Subcutaneous adipose tissue (tissue), 4 donors: ENCODE results near the gene ERGIC1. TPM values are rescaled to one million over a fixed set of nuclear protein-coding genes. Genes with fewer than 3 reads are reported as not detected.

Experiments
- CTCF ChIP-seq: fragments of 450-650 bp; IDR thresholded peaks from one replicate; pipeline ENCODE4 v1.5.1; 2016; ENCODE audit warnings: low read depth, mild to moderate bottlenecking, control low read depth, antibody characterized with exemption, moderate library complexity
- total RNA-seq, 4 donors: library from RNA; depleted of rRNA; stranded (reverse); fragments of >200 nt; gene quantifications; one replicate each; pipeline ENCODE4 v1.1.0, GENCODE V29; 2016

The ERGIC1 gene
- total RNA-seq, 4 donors from 2014 or later = 94.0 to 165 (median 126) TPM

- TF ChIP-seq CTCF = no peak
Measured at GRCh38 chr5:172901788-172902496, 67.9 kb downstream of the ERGIC1 start.

GRCh38 chr5:172902497-172903472 lies 68.7 kb downstream of the ERGIC1 start:
- TF ChIP-seq CTCF = no peak

GRCh38 chr5:172903790-172904189 lies 69.7 kb downstream of the ERGIC1 start:
- no peak for TF ChIP-seq CTCF

GRCh38 chr5:172904312-172904642 lies 70.2 kb downstream of the ERGIC1 start:
- TF ChIP-seq CTCF = no peak

GRCh38 chr5:172904643-172905345 lies 70.7 kb downstream of the ERGIC1 start:
- no peak for TF ChIP-seq CTCF

GRCh38 chr5:172905346-172906140 lies 71.5 kb downstream of the ERGIC1 start:
- no peak for TF ChIP-seq CTCF
